ENCODE measurements around the gene SLC31A1.
"Not testable (repeated sequence)": the region's sequence is repeated elsewhere in the genome, so short reads cannot be mapped to it uniquely, and the experiment has no call there.

SLC31A1 gene

DNA sequence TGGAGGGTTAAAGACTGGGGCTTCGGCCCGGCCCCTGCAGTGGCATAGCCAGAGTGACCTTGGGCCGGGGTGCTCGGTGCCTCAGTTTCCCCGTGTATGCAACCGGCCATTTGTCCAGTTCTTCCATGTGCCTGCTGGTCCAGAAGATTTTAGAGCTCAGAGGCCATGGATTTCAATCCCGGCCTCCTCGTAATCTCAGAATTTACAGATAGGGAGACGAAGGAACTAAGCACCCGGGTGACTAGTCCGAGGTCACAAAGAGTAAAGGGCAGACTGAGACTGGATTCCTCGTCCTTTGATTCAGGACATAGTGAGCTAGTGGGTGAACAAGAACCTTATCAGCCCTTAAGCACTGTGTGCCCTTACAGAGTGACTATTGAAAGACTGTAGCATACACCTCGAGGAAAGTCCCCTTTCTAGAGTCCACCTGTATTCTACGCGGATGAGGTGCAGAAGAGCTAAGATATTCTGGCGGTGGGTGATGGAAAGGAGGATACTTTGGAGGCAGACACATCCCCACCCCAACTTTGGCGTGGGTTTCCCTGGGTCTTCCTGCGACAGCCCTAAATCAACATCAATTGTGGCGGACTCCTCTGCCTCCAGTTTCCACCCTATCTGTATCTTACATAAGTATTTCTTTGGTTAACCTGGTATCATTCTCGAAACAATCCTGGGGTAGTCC is 597 bp downstream of the SLC31A1 start:
- no peak for FAIRE-seq

DNA sequence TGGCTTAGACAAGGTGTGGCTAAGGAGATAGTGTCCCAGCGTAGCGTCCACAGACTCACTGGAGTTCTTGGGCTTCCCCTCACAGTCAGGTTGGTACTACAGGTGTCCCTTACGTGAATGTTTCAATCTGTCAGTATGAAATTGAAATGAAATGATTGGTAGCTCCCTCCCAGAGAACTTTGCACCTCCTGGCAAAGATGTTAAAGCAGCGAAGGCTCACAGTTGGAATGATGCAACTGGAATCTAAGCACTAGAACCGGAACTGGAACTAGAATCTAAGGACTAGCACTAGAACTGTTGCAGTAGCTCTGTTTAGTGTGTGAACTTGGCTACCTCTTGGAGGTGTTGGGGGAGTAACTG is 1.1 kb downstream of the SLC31A1 start:
- no peak for FAIRE-seq

DNA sequence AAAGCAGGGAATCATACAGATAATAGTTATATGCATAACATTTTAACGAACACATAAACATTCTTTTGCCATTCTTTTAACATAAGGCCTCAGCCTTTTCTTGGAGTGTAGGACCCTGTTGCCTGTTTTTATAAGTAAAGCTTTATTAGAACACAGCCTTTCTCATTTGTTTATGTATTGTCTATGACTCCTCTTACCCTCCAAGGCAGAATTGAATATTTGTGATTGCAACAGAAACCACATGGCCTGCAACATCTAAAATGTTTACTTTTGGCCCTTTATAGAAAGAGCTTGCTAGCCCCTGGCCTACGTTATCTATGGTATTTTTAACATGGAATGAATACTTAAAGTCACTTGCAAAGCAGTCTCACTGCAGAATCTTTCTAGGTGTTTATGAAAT is 2.6 kb downstream of the SLC31A1 start:
- FAIRE-seq = no peak

DNA sequence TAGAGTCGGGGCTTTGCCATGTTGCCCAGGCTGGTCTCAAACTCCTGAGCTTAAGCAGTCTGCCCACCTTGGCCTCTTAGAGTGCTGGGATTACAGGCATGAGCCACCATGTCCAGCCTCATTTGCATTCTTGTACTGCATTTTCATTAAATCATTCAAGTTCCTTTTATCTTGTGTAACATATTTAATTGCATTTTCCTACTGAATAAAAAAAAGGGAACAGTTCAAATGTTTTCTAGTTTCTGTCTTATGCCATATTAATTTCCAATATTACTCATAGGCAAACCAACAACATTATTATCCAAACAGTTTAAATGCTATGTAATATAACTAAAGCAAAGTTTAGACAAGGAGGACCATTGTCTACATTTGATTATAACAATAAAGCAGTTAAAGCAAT is 6.1 kb downstream of the SLC31A1 start:
- no peak for FAIRE-seq

DNA sequence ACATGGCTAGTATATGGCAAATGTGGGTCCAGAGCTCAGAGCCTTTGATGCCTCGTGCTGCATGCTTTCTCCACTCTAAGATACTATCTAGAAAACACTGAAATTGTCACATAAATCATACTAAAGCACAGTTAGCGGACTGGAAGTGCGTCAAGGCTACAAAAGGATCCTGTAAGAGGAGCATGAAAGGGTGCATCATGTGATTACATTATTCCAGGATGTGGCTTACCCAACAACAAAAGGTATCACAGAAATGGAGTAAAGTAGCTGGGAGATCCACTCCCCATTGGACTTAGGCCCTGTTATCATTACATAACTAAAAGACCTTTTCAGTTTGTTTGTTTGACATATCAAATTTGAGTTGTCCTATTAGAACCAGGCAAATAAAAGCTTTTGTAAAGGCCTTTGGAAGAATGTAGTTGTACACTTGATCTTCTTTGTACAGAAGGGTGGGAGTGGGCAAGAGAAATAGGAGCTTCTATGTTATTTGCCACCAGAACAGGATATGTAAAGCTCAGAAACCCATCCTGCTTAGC is 6.9 kb downstream of the SLC31A1 start:
- no peak for FAIRE-seq

DNA sequence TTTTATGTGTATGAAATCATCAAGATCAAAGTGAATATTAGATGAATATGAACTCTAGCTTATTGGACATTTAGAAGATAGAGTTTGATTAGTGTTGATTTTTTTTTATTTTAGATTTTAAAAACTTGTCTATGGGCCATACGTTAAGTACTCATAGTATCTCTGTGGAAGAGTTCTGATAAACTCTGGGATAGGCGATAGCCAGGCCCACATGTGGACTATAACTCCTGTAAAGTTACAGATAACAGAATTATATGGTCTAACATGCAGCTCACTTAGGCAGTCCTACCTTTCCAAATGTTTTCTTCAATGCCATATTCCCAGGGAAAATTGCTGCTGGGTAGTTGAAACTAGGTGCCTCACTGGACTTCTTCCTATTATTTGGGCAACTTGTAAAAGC is 10.4 kb downstream of the SLC31A1 start:
- FAIRE-seq = no peak

DNA sequence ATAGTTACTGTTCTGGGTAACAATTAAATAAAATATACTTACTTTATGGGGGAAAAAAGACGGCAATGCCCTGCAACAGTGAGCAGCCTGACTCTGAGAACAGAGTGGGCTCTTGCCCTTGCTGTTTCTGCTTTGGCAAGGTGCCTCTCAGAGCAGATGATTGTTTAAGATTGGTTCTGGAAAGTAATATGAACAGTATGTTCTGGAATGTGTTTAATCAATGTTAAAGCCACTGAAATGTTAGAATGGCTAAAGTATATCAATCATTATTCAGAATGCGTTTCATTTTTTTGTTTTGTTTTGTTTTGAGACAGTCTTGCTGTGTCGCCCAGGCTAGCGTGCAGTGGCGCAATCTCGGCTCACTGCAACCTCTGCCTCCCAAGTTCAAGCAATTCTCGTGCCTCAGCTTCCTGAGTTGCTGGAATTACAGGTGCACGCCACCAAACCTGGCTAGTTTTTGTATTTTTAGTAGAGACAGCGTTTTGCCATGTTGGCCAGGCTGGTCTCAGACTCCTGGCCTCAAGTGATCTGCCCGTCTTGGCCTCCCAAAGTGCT is 14.4 kb downstream of the SLC31A1 start:
- FAIRE-seq = not testable (repeated sequence)

DNA sequence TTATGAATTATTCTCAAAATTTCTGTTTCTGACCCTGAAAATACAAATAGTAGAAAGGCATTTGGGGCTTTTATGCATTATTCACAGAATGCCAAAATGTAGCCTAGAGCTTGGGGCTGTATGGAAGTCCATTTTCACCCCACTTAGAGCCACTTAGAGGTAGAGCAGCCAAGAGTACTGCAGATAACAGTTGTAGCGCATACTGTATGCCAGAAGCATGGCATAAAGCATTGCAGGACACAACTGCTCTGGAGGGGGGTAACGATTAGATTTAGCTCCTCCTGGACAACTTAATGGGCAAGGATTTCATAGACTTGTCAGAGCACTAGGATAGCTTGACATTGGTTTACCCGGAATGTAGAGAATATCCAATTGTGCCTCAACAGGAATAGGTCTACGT is 15.7 kb downstream of the SLC31A1 start:
- no peak for FAIRE-seq

DNA sequence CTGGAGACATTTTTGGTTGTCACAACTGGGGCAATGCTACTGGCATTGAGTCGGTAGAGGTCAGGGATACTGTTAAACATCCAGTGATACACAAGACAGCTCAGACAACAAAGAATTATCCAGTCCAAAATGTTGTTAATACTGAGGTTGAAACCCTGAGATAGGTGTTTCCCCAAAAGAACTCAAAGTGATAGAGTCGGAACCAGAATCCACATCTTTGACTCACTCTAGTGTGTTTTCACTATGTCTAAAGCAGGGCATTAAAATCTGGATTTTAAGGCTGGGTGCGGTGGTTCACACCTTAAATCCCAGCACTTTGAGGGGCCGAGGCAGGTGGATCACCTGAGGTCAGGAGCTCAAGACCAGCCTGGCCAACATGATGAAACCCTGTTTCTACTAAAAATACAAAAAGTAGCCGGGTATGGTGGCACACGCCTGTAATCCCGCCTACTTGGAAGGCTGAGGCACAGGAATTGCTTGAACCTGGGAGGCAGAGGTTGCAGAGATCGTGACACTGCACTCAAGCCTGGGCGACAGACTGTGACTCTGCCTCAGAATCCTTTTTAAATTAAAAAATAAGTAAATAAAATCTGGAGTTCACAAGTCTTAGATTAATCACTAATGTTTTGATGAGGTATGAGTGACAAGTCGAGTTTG is 17.0 kb downstream of the SLC31A1 start:
- no peak for FAIRE-seq

DNA sequence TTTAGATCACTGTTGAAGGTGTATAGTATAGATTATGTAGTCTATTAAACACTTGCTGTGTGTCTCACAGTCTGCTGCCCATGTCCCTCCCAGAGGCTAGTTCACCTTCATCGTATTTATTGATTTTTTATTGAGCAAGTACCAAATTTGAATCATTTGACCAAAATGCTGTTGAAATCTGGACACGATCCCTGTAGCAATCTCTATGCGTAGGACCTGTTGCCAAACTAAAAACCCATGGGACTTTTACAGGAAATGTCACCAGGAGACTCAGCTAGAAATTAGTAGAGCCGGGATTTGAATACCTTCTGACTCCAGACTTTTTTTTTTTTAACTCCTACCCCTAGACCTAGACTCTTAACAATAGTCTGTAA is 17.5 kb downstream of the SLC31A1 start:
- no peak for FAIRE-seq

DNA sequence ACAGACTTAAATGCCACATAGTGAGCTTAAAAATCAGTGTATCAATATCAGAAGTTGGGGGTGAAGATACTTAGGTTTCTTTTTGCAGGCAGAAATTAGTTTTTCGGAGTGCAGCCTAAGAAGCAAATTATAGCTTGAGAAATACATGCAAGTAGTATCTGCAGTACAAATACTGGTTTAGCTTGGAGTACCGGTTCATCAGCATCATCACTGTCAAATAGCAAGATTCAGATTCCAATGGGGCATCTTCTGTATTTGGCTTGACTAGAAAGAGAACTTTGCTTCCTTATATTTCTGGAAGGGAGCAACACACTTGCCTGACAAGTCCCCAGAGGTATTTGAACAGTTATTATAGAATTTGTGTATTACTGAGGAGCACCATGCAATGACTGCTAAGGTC is 19.8 kb downstream of the SLC31A1 start:
- FAIRE-seq = no peak

DNA sequence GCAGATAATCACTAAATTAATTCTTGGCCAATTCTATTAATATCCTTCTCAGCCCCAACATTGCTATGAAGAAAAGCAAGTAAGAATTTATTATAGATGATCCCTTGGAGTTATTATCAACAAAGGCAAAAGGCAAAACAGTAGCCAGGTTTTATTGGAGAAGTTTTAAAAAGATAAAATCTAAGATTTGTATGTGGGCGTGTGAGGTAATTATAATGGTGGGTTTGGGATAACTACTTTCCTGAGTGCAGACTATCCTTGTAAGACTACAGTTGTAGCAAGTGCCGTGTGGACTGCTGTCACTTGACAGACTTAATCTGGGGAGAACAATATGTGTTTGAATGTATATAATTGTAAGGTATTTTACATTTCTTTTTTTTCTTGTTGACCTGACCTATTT is 23.2 kb downstream of the SLC31A1 start:
- no peak for FAIRE-seq

DNA sequence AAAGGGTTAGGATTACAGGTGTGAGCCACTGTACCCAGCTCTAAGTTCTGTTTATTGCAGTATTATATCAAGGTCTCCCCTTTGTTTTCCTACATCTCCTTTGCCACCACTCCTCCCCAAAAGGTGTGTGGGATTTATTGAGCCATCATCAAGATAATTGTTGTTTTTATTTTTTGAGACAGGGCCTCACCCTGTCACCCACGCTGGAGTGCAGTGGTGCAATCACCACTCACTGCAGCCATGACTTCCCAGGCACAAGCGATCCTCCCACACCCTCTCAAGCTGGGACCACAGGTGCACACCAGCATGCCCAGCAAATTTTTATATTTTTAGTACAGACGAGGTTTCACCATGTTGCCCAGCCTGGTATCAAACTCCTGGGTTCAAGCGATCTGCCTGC is 24.6 kb downstream of the SLC31A1 start:
- FAIRE-seq = no peak

DNA sequence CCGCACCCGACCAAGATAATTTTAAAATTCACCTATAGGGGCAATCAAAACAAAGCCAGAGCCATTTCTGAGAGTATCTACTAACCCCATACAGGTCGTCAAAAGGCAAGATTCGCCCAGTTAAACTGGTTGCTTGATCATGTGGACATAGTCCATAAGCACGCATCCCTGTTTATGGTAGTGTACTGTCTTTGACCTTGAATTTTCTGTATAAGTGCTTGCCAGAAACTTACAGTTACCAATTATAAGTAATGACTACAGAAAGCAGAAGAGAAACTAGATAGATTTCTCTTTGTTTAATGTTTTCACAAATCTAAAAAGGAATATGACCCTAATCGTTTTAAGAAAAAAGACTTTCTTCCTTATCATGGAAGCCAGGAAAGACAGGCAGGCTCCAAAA is 25.6 kb downstream of the SLC31A1 start:
- no peak for FAIRE-seq

DNA sequence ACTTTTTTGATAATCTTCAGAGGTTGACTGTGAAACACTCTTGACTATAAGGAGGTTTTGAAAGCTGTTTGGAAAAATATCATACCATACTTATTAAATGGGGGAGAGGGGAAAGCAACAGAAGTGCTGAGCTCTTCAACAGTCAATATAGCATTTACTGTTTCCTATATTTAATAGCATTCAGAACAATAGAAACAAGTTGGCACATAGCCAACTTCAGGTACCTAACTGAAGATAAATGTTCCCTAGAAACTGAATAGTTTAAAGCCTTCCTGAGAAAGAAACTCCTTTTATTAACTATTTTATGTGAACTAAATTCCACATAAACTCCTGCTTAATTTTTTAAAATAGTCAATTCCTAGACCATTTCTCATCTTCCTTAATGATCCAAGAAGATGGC is 26.3 kb downstream of the SLC31A1 start:
- no peak for FAIRE-seq

DNA sequence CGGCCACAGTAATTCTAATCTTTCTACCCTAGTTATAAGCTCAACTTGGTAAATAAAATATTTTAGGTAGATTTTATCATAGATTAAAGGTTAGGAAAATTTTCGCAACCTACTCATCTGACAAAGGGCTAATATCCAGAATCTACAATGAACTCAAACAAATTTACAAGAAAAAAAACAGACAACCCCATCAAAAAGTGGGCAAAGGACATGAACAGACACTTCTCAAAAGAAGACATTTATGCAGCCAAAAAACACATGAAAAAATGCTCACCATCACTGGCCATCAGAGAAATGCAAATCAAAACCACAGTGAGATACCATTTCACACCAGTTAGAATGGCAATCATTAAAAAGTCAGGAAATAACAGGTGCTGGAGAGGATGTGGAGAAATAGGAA is 28.3 kb downstream of the SLC31A1 start:
- not testable (repeated sequence) for FAIRE-seq

DNA sequence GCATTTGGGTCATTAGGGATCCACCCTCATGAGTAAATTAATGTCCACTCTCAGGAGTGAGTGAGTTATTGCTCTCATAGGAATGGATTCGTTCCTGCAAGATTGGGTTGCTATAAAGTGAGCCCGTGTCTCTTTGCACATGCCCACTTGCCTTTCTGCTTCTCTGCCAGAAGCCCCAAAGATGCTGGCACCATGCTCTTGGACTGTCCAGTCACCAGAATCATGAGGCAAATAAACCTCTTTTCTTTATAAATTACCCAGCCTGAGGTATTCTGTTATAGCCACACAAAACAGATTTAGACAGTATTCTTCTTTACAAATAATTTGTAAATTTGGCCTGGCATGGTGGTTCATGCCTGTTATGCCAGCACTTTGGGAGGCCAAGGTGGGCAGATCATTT is 29.5 kb downstream of the SLC31A1 start:
- FAIRE-seq = no peak

DNA sequence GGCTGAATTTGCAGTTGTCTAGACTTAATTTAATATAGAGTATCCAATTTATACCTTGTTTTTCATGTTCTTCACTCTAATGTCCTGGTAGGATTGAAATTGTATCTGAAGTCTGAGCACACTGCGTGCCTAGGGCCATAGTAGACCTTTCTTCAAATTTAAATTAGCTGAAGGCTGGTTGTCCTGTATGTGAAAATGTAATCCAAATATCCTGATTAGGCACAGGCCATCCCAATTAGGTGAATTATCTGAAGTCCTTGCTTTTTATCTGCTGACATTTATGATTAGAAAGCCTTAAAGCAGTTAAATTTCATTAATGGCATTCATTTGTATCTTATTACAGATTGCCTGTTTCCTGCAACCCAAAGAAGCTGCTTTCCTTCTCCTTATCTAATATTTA is 33.6 kb downstream of the SLC31A1 start:
- FAIRE-seq = no peak

DNA sequence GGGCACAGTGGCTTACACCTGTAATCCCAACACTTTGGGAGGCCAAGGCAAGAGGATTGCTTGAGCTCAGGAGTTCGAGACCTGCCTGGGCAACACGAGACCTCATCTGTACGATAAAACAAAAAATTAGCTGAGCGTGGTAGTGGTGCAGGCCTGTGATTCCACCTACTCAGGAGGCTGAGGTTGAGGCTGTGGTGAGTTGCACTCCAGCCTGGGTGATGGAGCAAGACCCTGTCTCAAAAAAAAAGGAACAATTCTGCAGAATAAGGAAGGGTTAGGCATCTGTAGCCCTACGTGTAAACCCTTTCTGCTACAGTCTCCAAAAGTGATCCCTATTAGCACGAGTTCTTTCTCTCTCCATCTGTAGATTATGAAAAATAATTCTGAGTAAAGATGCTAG is 34.1 kb downstream of the SLC31A1 start:
- no peak for FAIRE-seq

DNA sequence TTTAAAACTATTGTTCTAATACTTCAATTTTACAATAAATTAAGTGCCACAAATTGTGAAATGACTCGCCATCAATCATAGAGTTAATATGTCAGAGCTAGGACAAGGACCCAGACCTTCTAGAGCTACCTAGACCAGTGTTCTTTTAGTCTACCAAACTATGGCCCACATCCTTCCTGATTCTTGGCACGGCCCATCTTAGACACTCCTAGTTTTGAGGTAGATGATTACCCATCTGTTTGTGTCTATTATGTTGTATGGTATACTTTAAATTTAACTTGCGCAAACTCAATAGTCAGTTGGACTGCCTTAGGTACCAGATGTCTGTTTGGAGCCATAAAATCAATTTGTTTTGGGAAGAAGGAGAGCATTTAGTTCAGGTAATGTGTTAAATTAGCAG is 36.5 kb downstream of the SLC31A1 start:
- no peak for FAIRE-seq

DNA sequence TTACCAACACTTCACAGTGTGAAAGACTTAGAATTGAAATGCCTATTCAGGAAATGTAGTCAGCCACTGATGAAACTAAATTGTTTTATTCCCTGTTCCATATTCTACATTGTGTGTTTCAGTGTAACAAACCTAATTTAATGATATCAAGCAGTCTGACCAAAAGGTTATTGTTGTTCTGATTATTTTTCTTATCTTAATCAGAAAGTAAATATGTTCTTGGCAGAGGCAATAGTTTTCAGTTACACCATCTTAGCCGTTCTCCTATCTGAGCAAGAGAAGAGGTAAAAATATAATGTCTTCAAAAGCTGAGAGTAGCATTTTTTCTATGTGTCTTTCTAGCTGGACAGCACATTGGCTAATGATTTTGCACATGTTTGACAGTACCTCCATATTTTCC is 36.9 kb downstream of the SLC31A1 start:
- no peak for FAIRE-seq

DNA sequence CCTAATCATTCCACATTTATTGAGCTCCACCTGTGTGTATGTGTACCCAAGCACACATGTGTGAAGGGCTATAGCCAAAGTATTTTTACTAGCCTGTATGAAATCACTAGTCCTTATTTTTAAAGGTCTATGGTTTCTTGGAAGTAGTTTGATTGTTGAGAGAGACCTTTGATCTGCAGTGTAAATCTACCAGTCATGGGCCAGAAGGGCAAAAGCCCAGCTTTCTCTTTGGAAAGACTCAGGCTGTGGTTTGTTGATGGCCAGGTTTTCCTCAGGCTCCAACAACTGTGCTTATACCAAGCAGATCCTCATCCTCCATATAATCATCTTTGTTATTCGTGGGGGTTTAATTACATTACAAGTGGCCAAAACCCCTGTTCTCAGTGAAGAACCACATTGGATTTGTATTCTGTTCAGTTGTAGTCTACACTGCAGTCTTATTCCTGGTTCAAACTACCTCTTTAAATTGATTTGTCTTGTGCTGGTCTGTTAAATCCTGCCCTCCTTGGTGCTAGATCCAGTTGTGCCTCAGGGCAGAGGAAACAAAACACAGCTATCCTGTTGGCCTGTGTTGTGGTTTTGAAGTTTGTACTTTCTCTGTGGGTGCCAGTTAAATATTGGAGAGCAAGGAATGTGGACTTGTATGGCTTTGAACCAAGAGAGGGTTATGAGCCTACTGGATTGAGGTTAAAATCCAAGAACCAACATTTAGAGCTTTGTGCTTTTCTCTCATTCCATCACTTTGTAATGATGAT is 40.8 kb downstream of the SLC31A1 start:
- no peak for FAIRE-seq

DNA sequence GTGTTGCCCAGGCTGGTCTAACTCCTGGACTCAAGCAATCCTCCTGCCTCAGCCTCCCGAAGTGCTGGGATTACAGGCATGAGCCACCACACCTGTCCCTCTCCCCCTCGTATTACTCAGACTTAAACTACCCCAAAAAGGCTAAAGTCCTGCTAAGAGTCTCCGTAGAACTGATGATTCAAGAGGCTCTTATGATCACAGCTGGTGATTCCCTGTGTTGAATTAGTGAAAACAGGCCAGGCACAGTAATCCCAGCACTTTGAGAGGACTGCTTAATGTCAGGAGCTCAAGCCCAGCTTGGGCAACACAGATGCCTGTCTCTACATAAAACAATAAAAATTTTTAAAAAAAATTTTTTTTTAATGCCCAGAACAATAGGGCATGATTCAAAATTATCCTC is 44.8 kb downstream of the SLC31A1 start:
- FAIRE-seq = no peak
